Thyroid gland (tissue), 4 donors: ENCODE measurements around the gene NFXL1.

Source experiments
- POLR2A ChIP-seq, 2 donors: fragments of 450-650 bp; IDR thresholded peaks; one replicate each; pipeline ENCODE4 v1.6.1; 2017; ENCODE audit warnings: antibody characterized with exemption in 2 of 2, mild to moderate bottlenecking in 2 of 2, moderate library complexity in 1 of 2
- TF ChIP-seq, protein P1 (sequence below), 6 experiments: fragments of 200-600 bp in 3 of 6; fragments of 450-650 bp in 3 of 6; sonication (generic) in 3 of 6; IDR thresholded peaks; one replicate each; pipeline ENCODE4 v1.5.1; 2016 to 2019; ENCODE audit warnings: antibody characterized with exemption in 6 of 6, mild to moderate bottlenecking in 2 of 6, inconsistent platforms in 1 of 6, moderate library complexity in 1 of 6

DNA sequence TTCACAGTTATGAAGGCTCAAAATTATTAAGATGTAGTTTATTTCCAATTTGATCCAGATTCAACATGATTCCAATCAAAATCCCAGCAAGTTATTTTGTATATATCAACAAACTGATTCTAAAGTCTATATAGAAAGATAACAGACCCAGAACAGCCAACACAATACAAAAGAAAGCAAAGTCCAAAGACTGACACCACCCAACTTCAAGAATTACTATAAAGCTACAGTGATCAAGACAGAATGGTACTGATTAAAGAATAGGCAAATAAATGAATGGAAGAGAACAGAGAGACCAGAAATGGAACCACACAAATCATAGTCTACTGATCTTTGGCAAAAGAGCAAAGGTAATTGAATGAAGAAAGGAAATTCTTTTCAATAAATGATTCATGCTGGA, 34.9 kb downstream of the NFXL1 start:
- TF ChIP-seq, protein P1, sequence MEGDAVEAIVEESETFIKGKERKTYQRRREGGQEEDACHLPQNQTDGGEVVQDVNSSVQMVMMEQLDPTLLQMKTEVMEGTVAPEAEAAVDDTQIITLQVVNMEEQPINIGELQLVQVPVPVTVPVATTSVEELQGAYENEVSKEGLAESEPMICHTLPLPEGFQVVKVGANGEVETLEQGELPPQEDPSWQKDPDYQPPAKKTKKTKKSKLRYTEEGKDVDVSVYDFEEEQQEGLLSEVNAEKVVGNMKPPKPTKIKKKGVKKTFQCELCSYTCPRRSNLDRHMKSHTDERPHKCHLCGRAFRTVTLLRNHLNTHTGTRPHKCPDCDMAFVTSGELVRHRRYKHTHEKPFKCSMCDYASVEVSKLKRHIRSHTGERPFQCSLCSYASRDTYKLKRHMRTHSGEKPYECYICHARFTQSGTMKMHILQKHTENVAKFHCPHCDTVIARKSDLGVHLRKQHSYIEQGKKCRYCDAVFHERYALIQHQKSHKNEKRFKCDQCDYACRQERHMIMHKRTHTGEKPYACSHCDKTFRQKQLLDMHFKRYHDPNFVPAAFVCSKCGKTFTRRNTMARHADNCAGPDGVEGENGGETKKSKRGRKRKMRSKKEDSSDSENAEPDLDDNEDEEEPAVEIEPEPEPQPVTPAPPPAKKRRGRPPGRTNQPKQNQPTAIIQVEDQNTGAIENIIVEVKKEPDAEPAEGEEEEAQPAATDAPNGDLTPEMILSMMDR (IDR thresholded peaks at IDR 0.05) = no peak
- no peak for TF ChIP-seq POLR2A (IDR thresholded peaks at IDR 0.05)
